ENCODE results near the gene SFMBT1.

Gene SFMBT1, protein sequence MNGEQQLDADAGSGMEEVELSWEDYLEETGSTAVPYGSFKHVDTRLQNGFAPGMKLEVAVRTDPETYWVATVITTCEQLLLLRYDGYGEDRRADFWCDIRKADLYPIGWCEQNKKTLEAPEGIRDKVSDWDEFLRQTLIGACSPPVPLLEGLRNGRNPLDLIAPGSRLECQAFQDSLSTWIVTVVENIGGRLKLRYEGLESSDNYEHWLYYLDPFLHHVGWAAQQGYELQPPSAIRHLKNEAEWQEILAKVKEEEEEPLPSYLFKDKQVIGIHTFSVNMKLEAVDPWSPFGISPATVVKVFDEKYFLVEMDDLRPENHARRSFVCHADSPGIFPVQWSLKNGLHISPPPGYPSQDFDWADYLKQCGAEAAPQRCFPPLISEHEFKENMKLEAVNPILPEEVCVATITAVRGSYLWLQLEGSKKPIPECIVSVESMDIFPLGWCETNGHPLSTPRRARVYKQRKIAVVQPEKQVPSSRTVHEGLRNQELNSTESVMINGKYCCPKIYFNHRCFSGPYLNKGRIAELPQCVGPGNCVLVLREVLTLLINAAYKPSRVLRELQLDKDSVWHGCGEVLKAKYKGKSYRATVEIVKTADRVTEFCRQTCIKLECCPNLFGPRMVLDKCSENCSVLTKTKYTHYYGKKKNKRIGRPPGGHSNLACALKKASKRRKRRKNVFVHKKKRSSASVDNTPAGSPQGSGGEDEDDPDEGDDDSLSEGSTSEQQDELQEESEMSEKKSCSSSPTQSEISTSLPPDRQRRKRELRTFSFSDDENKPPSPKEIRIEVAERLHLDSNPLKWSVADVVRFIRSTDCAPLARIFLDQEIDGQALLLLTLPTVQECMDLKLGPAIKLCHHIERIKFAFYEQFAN

DNA sequence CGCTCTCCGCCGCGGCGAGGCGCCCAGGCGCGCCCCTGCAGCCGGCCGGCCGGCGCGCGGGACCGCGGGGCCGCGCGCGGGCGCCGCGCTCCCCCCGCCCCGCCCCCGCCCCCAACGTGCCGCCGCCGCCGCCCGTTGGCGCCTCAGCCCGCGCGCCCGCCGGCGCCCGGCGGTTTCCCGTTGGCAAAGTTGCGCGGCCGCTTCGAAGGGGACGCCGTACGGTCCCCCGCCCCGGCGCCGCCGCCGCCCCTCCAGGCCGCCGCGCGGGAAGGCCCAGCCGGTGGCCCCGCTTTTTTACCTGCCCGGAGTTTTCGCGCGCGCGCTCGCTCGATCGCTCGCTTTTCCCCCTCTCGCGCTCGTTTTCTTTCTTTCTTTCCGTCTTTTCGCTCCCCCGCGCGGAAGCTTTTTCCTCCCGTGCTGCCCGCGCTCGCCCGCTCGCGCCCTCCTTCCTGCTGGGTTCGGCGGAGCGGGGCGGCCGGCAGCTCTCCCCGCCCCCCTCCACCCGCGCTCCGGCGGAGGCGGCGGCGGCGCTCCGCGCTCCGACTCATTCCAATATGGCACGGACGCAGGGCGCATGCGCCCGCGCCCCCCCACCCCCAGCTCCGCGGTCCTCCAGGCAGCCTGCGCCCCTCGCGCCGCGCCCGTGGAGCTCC, at the start of gene SFMBT1:
Gene SFMBT1 (minus strand): TSS at position 556 of the 653 bp plus-strand sequence. CDS start 76,945 bp downstream, outside the sequence.
- peak; percentile 67 for DNase-seq (ENCODE audit: low read depth)

DNA sequence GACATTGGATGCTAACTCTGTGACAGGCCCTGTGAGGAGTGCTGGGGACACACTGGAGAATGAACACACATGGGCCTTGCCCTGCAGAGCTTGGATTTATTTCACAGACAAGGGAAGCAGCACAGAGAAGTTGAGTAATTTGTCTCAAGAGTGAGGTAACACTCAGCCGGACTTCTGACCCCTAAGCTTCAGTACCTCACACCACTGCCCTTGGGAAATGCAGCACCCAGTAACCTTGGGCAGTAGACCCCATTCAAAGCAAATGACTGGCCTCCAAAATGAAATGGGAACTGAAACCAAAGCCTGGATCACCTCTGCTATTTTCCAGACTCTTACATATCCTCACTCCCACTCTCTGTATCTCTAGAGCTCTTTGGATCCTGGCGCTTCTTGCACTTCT, 47.1 kb upstream of the SFMBT1 start:
- DNase-seq (ENCODE audit: low read depth) = no peak

DNA sequence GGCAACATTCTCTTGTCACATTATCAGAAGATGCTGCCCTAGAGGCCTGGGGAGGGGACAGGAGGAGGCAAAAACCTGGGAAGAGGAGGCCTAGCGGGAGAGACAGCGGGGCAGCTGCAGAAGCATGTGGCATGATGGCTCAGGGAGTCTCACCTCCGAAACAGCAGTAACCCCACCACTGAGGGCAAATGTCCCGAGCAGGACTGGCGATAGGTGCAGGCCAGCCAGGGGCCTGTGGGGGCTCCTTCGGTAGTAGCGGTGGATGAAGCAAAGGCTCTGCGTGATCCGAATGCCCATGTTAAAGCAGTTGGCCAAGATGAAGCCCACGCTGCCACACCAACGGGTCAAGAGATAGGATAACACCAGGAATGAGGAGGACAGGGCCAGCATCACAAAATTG, 46.3 kb upstream of the SFMBT1 start:
- no peak for DNase-seq (ENCODE audit: low read depth)

DNA sequence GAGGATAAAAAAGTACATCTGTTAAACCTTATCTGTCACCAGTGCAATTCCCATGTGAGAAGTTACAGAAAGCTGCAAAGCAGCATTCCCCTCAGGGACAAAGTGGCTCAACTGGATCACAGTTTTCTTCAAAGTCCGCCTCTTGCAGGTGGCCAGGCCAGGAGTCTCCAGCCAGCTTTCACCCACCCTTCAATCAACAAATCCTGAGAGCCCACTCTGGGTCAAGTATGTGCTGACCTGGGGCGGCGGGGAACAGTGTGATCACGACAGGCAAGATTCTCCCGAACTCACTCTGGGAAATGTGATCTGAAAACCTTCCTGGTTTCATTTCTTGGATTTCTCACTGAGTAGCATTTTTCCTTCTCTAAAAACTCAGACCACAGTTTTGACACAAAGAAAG, 45.1 kb upstream of the SFMBT1 start:
- no peak for DNase-seq (ENCODE audit: low read depth)

DNA sequence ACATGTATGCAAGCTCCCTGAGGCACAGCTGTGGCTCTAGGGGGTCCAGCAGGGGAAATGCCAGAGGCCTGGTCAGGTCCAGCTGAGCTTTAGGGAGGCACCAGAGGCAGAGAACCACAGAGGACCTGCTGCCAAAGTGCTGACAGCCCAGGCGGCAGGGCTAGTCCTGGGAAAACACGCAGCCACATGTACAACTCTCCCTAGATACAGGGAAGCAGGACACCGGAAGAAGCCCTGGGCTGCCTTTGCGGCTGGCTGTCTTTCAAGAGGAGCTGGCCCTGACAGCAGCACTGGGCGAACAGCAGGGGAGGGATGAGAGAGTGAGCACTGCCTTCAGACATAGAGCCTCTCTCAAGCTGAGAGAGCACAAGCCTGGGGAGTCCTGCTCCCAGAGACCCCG, 43.6 kb upstream of the SFMBT1 start:
- no peak for DNase-seq (ENCODE audit: low read depth)

DNA sequence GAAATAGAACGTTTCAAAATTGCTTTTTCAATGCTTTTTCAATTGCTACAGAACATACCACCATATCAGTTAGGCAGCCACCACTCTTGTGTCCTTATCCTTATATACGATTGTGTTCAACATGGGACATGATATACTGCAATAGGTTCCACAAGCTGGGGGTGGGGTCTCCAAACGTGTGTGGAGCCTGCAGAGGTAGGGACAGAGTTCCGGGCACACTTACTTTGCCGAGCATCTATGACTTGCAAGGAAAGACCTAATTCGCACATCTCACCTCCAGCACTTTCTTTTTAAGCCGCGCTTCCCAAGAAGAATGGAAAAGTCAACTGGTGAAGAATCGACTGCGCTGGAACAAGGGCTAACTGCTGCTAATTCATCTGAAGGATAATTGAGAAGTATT, 39.6 kb upstream of the SFMBT1 start:
- DNase-seq (ENCODE audit: low read depth) = no peak

DNA sequence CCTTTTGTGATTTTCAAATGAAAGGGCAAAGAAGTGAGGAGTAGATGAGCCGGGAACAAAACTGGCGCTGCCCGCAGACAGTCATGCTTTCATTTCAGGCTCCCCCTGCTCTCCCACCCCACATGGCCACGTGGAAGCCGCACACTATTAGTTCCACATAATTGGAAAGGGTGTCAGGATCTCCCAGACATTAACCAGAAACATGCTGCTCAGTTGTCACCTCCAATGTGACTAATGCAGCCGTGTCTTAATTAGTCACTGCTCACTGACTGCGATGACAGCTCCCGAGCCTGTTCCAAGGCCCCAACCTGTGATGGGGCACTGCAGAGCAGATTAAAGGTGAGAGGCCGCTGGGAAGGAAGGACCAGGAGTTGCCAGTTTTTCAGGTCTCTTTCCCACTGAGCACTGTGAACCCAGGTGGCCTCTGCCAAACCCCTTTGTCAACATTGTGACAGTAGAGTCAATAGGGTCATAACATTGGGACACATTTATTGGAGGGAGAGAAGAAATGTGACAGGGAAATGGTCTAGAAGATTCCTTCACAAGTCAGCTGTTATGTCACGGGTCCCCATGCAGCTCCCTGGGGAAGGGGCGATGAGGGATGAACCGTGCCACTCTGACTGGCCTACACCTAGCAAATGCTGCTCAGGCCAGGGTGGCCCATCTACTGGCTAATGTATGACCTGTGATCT, 38.6 kb upstream of the SFMBT1 start:
- peak; percentile 12 for DNase-seq (ENCODE audit: low read depth)

DNA sequence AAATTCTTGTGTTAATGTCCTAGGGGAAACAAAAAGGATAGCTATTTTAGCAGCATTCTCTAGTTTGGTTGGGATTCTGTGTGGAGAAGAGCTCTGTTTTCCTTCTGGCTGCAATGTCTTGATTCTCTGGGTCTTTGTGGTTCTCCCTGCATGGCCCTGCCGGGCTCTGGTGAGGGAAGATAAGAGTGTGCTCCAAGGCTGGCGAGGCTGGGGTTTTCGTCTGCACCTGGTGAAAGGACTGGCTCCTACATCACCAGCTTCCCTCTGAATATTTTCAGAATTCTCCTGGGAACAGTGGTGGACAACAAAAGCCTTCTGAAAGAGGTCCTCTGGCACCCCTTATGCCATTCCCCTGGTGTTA, 38.1 kb upstream of the SFMBT1 start:
- no peak for DNase-seq (ENCODE audit: low read depth)

DNA sequence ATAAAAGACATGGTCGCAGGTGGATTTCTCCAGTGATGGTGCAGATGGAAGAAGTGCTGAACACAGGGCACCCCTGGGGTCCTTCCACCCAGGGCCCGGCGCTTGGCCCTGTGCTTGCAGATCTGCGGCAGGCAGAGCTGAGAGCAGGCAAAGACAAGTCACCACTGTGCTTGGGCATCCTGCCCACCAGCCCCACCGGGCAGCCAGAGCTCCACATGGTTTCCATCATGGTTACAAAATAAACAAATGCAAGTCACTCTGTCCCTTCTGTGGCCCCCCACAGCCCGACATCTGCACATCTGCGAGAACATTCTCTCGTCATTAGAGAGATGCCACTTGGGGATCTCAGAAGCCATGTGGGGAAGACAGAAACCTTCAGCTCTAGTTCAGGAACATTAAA, 37.6 kb upstream of the SFMBT1 start:
- no peak for DNase-seq (ENCODE audit: low read depth)

DNA sequence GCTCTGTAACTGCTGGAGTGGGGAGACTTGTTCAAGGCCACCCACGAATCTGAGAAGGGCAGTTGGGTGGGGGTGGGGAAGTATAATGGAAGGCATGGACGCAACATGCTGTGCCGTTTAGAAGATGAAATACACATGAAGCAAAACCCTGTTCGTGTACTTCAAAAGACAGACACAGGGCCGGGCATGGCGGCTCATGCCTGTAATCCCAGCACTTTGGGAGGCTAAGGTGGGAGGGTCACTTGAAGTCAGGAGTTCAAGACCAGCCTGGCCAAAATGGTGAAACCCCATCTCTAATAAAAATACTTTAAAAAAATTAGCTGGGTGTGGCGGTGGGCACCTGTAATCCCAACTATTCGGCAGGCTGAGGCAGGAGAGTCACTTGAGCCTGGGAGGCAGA, 36.9 kb upstream of the SFMBT1 start:
- DNase-seq (ENCODE audit: low read depth) = no peak

DNA sequence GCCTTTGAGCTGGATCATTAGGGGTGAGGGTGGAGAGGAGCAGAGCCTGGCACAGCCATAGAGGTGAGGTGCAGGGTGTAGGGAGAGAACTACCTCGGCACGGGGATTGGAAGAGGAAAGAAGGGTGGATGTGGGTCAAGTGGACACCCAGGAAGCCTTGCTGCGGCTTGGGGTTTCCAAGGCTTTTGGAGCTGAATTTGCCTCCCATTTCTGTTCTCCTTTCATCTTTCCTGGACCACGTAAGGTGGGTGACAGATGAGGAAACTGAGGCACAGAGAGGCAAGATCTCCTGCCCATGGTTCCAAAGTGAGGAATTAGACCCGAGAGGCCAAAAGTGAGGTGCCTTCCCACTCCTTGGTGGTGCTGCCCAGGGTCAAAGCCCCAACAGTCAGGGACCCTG, 35.4 kb upstream of the SFMBT1 start:
- no peak for DNase-seq (ENCODE audit: low read depth)

DNA sequence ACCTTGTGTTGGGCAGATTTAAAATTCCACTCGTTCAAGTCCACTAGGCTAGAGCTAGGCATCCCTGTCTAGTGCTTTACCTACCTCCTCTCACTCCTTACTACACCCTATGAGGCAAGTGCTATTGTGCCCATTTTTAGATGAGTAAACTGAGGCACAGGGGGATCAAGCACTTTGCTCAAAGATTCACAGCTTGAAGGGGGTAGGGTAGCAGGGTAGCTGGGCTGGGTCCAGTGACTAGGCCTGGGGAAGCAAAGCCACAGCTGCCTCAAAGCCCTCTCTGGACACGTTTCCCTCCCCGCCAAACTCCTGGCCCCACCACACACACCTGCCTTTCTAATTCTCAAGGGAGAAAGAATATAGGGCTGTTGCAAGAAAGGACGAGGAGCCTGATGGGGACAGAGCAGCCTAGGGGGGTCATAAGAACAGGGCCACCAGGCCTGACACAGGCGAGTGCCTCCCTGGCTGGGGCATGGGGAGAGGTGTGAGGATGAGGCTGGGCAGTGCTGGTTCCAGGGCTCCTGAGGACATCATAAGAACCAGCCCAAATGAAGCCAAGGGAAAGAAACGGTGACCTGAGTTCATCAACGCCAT, 34.8 kb upstream of the SFMBT1 start:
- no peak for DNase-seq (ENCODE audit: low read depth)

DNA sequence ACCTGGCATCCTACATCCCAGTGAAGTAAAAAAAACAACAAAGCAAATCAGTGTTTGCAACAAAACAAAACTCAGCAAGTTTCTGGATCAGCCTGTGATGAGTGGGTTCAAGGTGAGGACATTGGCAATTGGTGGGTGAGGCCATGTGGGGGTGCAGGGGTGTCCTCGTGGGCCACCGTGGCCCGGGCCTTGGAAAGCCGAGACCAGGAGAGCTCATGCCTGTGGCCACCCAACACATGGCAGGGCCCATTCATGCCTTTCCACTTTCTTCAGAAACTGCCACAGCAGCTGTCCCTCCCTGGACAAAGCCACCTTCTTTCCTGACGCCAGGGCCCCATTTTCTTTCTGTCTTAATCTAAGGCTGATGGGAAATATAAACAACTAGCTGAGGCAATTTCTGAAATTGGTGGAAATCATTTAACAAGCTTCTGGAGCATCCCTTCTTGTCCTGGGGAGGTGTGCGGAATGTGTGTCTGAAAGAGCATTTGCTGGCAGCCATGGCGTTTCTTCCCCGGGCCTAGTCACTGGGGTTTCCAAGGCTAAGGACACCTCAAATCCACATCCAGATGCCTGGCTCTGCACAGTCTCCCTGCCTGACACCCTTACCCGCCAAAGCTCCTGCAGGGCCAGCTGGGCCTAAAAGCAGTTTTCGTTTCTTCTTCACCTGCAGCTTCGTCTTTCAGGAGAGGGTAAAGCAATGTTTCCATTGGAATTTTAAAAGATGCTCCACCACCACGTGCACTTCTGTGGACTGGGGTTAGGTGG, 34.1 kb upstream of the SFMBT1 start:
- no peak for DNase-seq (ENCODE audit: low read depth)

DNA sequence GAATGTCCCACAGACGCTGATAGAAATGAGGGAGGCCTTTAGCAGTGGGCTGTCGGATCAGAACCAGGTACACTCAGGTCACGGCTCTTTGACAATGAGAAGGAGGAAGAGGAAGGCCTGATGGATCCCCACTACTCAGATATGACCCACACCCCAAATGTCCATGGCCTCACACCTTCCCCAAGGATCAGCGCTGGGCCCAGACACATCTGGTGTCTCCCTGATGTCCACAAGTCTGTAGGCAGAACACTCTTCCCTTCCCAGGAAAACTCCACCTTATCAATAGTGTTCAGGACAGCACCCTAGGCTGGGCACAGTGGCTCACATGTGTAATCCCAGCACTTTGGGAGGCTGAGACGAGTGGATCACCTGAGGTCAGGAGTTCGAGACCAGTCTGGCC, 33.3 kb upstream of the SFMBT1 start:
- no peak for DNase-seq (ENCODE audit: low read depth)

DNA sequence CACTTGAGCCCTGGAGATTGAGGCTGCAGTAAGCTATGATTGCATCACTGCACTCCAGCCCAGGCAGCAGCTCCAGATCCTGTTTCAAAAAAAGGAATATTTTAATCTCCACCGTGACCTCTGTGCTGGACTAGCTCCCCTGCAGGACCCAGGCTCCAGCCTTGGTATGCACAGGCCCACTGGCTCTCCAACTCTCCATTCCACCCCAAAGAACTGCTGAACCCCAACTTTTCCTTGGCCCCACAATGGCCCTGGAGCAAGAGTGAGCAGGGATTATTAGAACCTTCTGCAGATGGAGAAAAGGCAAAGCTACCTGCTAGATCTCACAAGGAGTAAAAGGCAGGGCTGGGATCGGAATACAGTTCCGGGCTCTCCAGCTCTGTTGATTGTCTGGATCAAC, 32.8 kb upstream of the SFMBT1 start:
- no peak for DNase-seq (ENCODE audit: low read depth)

DNA sequence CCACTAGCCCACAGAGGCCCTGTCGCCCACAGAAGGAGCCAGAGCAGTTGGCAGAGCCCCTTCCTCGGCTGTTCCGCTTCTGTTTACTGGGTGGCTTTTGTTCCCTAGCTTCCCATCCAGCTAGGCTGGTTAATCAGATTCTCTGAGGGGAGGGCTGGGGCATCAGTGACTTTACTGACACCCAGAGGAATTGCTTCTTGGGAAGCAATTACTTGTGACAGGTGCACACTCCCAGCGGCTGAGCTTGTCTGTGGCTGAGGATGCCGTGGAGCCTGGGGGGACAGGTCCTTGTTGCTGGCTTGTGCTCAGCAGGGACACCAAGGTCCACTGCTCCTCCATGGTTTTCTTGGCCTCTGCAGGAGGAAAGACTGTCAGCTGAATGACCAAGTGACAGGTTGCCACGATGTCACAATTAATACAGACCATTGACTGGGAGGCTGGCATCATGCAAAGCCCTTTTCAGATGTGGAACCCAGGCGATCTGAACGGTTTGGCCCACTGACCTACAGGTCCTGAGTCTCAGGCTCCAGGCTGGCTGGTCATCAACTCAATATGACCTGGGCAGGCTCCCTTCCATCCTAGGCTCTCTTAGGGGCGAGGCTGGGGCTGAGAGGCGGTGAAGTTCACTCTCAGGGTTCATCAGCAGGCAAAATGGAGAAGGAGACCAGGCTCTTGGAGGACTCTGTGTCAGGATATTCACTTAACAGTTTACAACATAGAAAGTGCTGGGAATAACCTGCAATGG, 31.8 kb upstream of the SFMBT1 start:
- DNase-seq (ENCODE audit: low read depth) = no peak

DNA sequence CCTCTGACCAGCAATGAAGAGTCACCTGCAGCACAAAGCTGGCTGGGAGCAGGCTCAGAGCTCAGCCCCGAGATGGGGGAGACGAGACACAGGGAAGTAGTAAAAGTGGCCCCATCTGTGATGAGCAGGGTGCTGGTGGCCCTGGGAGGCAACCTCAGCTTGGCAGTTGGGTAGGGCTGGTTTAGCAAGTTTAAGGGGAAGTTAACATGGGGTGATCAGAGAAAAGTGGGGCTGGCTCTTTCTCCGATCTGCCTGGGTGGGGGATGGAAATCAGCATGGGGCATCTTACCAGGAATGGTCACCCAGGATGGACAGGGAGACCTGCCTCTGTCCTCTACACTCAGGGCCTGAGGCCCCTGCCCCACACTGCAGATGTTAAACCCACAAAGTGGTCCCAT, 29.9 kb upstream of the SFMBT1 start:
- DNase-seq (ENCODE audit: low read depth) = no peak

DNA sequence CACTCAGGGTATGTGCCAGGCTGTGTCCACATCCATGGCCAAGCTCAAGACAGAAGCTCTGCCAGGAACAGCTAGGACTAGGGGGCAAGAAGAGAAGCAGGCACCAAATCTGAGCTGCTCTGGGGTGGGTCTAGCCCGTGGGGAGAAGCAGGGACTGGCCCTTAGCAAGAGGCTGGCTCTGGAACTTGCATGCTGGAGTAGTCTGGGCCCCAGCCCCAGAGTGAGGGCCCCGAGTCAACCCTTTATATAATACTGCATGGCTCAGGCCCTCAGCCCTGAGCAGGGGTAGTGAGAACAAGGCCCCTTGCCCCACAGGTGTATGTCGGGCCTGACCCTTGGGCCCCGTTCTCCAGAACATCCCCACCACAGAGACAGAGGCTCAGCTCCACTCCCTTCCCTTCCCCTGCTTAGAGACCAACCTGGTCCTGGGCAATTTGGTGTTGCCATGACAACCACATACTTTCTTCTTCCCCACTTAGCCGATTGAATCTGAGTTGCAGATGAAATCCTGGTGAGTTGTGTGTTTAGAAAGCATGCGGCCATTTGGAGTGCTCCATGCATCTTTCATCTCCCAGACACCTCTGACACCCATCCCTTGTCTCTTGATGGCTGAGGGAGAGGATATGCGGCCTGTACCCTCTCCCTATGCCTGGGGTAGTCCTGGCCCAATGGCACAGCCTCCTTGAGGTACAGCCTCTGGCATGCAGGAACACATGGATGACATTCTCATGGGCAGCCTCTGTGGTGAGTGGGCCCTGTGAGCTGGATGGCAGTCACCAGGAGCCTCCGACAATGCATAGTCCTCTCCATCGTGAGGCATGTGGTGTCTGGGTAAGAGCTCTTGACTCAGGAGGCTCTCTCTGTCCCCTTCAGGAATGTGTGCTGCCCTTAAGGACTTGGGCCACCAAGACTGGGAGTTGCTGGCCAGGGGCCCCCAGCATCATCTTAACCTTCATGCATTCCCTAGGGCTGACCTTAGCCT, 29.2 kb upstream of the SFMBT1 start:
- DNase-seq (ENCODE audit: low read depth) = no peak

DNA sequence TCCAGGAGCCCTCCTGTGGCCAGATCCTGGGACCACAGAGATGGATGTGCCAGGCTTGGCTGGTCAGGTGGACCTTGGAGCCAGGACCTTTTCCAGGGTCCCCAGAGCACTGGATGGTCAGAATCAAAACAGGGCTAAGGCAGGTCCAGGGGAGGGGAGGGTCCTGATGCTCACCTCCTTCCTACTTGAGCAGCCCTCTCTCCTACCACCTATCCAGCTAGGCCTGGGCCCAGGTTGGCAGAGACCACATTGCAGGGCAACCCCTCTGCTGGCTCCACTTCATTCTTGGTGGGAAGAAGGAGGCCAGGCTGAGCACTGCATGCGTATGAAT, 28.5 kb upstream of the SFMBT1 start:
- DNase-seq (ENCODE audit: low read depth) = no peak
